Peyer's patch (tissue), 4 donors: ENCODE data around the gene FAM43B. TPM values are rescaled to one million over a fixed set of nuclear protein-coding genes. Genes with fewer than 3 reads are reported as not detected.

ENCODE experiments used
- DNase-seq, 3 donors: peaks; one replicate each; pipeline ENCODE4 v3.0.0-alpha.2; 2017 to 2019
- H3K27ac ChIP-seq, 4 donors: fragments of 200-600 bp; sonication (generic); one replicate each; pipeline ENCODE4 v1.5.1; 2016 to 2019
- H3K27me3 ChIP-seq, 2 donors: fragments of 200-600 bp; sonication (generic); one replicate each; pipeline ENCODE4 v1.5.1; 2019
- H3K36me3 ChIP-seq, 3 donors: fragments of 200-600 bp; sonication (generic); one replicate each; pipeline ENCODE4 v1.5.1; 2016 to 2019
- H3K4me1 ChIP-seq, 4 donors: fragments of 200-600 bp; sonication (generic); one replicate each; pipeline ENCODE4 v1.5.1; 2016 to 2019
- H3K4me3 ChIP-seq, 4 donors: fragments of 200-600 bp; sonication (generic); 1 replicate in 3 of 4; 2 replicates in 1 of 4; pipeline ENCODE4 v1.5.1; 2016 to 2019; ENCODE audit warnings: mild to moderate bottlenecking in 1 of 4
- H3K9me3 ChIP-seq, 4 donors: fragments of 200-600 bp; sonication (generic); one replicate each; pipeline ENCODE4 v1.5.1; 2016 to 2019; ENCODE audit warnings: mild to moderate bottlenecking in 1 of 4
- POLR2A ChIP-seq, 2 donors: fragments of 450-650 bp; IDR thresholded peaks; one replicate each; pipeline ENCODE4 v1.5.1; 2017; ENCODE audit warnings: antibody characterized with exemption in 2 of 2, mild to moderate bottlenecking in 2 of 2, moderate library complexity in 2 of 2
- total RNA-seq, 4 donors: library from RNA; depleted of rRNA; stranded (reverse); fragments of >200 nt; gene quantifications; one replicate each; pipeline ENCODE4 v1.1.0, GENCODE V29; 2016
- TF ChIP-seq, protein P1 (sequence below), 6 experiments: fragments of 450-650 bp in 4 of 6; fragments of 200-600 bp in 2 of 6; sonication (generic) in 1 of 6; IDR thresholded peaks; one replicate each; pipeline ENCODE4 v1.5.1; 2017 to 2019; ENCODE audit warnings: antibody characterized with exemption in 6 of 6, mild to moderate bottlenecking in 3 of 6, moderate library complexity in 1 of 6

The FAM43B gene
- total RNA-seq, 4 donors from 2014 or later, result not detected

DNA sequence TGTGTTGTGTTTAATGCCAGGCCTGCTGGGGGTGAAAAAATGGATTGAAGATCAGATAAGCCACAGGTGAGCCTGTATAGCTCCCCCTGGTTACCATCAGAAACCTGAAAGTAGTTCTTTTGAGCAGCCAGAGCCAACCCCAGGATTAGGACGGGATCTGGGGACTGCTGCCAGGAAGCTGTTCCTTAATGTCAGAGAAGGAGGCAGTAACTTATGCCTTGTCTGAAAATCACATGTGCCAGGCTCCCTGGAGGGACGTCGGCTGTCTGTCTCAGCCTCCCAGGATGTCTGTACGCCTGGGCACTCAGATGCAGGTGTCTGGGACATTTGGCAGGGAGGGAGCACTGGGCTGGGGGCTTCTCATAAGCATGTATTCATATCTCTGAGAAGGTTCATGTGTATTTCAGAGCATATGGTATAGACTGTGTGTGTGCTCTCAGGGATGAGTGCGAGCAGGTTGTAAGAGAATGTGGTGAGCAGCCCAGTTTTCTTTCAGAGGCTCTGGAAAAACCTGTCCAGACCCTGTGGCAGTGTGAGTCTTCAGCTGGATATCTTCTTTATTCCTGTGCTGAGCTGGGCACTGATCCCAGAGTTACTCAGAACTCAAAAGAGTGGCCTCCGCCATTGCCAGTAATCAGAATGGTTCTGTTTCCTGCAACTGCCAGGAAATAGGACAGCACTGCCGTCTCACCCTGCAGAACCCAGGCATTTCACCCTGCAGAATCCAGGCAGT, 2.8 kb downstream of the FAM43B start:
- H3K36me3 ChIP-seq, result no peaks in the 10 kb centered on the region
- no peak overlapping the region for H3K4me3 ChIP-seq
- H3K27ac ChIP-seq, result no peak overlapping the region
- TF ChIP-seq, protein P1, sequence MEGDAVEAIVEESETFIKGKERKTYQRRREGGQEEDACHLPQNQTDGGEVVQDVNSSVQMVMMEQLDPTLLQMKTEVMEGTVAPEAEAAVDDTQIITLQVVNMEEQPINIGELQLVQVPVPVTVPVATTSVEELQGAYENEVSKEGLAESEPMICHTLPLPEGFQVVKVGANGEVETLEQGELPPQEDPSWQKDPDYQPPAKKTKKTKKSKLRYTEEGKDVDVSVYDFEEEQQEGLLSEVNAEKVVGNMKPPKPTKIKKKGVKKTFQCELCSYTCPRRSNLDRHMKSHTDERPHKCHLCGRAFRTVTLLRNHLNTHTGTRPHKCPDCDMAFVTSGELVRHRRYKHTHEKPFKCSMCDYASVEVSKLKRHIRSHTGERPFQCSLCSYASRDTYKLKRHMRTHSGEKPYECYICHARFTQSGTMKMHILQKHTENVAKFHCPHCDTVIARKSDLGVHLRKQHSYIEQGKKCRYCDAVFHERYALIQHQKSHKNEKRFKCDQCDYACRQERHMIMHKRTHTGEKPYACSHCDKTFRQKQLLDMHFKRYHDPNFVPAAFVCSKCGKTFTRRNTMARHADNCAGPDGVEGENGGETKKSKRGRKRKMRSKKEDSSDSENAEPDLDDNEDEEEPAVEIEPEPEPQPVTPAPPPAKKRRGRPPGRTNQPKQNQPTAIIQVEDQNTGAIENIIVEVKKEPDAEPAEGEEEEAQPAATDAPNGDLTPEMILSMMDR (IDR thresholded peaks at IDR 0.05), result no peak
- no peak for TF ChIP-seq POLR2A (IDR thresholded peaks at IDR 0.05)
- no peak for DNase-seq
- no peaks in the 10 kb centered on the region for H3K9me3 ChIP-seq
- H3K4me1 ChIP-seq, result peaks cover 0 to 23% (median 0%) of the 10 kb centered on the region in 4 donors
- H3K27me3 ChIP-seq, result peaks cover 0 to 13% of the 10 kb centered on the region in 2 donors

DNA sequence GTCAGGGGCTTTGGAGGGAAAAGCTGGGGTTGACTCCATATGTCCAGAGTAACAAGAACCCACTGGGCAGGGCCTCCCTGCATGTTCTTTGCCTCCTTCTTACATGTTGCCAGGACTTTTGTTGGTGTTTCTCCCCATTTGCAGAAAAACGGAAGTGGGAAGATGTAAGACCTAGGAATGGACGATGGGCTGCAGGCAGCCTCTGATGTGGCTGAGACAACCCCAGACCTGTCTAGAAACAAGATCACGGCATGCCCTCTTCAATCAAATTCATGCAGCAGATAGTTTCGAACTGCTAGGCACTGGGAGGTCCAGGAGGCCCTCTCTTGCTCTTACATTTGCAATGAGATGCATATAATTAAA, 3.4 kb downstream of the FAM43B start:
- Histone ChIP-seq H3K4me1 (peaks cover 0 to 23% (median 0%) of the 10 kb centered on the region in 4 donors), H3K27me3 (peaks cover 0 to 13% of the 10 kb centered on the region in 2 donors), H3K4me3 (no peak overlapping the region), H3K9me3 (no peaks in the 10 kb centered on the region), H3K27ac (no peak overlapping the region), H3K36me3 (no peaks in the 10 kb centered on the region)
- TF ChIP-seq POLR2A (IDR thresholded peaks at IDR 0.05), result no peak
- TF ChIP-seq, protein P1 (IDR thresholded peaks at IDR 0.05), result no peak
- DNase-seq, result no peak

DNA sequence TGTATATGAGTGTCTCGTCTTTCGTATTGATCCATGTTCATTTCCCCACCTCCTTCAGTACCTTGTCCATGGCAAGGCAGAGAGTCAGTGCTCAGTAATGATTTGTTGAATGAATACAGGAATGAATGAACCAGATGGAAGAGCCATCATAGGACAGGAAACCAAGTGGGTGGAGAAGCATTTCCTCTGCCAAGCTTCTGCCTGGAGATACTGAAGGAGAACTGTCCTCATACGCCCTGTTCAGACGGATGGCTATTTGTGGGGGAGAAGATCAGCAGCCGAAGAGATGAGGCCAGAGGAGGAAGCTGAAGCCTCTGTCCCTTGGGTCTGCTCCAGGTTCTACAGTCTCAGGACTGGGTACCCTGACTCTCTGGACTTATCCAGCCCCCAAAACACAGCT, 5.8 kb downstream of the FAM43B start:
- no peak for DNase-seq
- no peak overlapping the region for H3K4me3 ChIP-seq
- H3K36me3 ChIP-seq, result no peaks in the 10 kb centered on the region
- no peaks in the 10 kb centered on the region for H3K9me3 ChIP-seq
- TF ChIP-seq POLR2A (IDR thresholded peaks at IDR 0.05), result no peak
- TF ChIP-seq, protein P1 (IDR thresholded peaks at IDR 0.05), result no peak
- peaks cover 0 to 13% of the 10 kb centered on the region in 2 donors for H3K27me3 ChIP-seq
- H3K4me1 ChIP-seq, result peaks cover 0 to 11% (median 0%) of the 10 kb centered on the region in 4 donors
- H3K27ac ChIP-seq, result no peak overlapping the region

DNA sequence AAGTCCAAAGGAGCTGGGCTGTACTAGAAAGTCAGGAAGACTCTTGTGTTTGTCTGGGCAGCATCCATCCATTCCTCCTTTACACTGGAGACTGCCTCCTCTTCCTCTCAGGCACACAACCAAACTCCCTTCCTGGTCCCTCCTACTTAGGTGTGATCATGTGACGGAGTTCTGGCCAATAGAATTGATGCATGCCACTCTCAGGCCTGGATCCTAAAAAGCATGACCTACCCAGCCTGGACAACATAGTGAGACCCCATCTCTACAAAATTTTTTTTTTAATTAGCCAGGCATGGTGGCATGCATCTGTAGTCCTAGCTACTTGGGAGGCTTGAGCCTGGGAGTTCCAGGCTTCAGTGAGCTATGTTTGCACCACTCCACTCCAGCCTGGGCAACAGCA, 8.6 kb downstream of the FAM43B start:
- Histone ChIP-seq H3K9me3 (no peaks in the 10 kb centered on the region), H3K27ac (no peak overlapping the region), H3K36me3 (no peaks in the 10 kb centered on the region), H3K4me3 (no peak overlapping the region), H3K27me3 (no peaks in the 10 kb centered on the region), H3K4me1 (no peaks in the 10 kb centered on the region)
- DNase-seq, result no peak
- TF ChIP-seq POLR2A (IDR thresholded peaks at IDR 0.05), result no peak
- TF ChIP-seq, protein P1 (IDR thresholded peaks at IDR 0.05), result no peak

DNA sequence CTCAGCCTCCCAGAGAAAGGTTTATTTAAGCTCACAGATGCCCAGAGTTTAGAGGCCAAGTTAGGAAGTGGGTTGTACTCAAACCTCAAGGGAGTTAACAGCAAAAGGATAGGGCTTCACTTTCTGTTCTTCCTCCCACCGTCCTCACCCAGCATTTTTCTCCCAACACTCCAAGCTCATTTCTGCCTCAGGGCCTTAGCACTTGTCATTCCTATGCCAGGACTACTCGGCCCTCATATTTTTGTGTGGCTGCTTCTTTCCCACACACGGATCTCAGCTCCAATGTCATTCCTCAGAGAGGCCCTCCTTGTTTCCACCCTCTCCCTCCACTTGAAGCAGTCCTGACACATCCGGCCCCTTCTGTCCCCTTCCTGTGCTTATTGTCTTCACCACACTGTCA, 12.9 kb downstream of the FAM43B start:
- no peak for DNase-seq
- H3K36me3 ChIP-seq, result no peaks in the 10 kb centered on the region
- H3K4me1 ChIP-seq, result no peaks in the 10 kb centered on the region
- no peaks in the 10 kb centered on the region for H3K27me3 ChIP-seq
- no peak overlapping the region for H3K4me3 ChIP-seq
- no peak for TF ChIP-seq POLR2A (IDR thresholded peaks at IDR 0.05)
- TF ChIP-seq, protein P1 (IDR thresholded peaks at IDR 0.05), result no peak
- H3K9me3 ChIP-seq, result peaks cover 0 to 2% (median 0%) of the 10 kb centered on the region in 4 donors
- no peak overlapping the region for H3K27ac ChIP-seq
